ENCODE data around the gene NMU.

- TF ChIP-seq ZNF274 (IDR thresholded peaks at IDR 0.05; ENCODE audit: low read depth, low read length) (no peak), YY1 (IDR thresholded peaks at IDR 0.05; ENCODE audit: insufficient read depth, insufficient read length) (no peak), SUZ12 (IDR thresholded peaks at IDR 0.05; ENCODE audit: extremely low read depth, insufficient read depth, insufficient read length) (no peak)
These were observed 35.6 kb upstream of the NMU start for GRCh38 chr4:55671667-55672066.
